GM21825 (cell line): ENCODE data around the gene DLL3.

ENCODE experiments used
- ATAC-seq: cut with Tn5 transposase; IDR thresholded peaks from one replicate; pipeline ENCODE4 v1.9.1; 2021; ENCODE audit warnings: mild to moderate bottlenecking, moderate library complexity; ENCODE audit not compliant: unreplicated experiment

DLL3 gene

DNA sequence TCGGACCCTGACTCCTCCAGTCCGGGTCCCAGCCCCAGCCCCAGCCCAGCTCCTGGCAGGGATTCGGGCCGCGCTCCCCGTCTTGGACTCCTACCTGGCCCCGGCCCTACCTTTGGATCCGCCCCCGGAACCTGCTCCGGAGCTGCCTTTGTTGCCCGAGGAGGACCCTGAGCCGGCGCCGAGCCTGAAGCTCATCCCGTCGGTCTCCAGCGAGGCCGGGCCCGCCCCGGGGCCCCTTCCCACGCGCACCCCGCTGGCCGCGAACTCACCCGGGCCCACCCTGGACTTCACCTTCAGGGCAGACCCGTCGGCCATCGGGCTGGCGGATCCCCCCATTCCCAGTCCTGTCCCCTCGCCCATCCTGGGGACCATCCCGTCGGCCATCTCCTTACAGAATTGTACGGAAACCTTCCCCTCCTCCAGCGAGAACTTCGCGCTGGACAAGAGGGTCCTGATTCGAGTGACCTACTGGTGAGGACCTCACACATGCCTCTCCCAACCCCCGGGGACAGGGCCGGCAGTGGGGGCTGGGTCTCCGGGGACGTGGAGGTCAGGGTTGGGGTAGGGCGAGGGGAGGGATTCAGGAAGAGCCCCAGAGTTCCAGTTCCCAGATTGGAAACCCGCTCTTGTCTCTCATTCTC is 16.9 kb downstream of the DLL3 start:
- ATAC-seq, result no peak

DNA sequence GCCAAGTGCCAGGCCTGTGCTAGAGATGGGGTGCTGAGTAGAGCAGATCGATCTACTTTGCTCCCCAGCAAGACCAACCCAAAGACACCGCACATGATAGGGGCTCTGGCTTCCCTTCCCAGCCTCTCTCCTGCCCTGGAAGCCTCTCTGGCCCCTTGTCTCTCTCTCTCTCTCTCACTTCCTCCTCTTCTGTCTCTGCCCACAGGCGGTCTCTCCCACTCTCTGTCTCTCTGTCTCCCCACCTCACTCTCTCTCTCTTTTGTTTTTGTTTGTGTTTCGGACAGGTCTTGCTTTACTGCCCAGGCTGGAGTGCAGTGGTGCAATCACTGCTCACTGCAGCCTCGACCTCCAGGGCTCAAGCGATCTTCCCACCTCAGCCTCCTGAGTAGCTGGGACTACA is 17.5 kb downstream of the DLL3 start:
- no peak for ATAC-seq

DNA sequence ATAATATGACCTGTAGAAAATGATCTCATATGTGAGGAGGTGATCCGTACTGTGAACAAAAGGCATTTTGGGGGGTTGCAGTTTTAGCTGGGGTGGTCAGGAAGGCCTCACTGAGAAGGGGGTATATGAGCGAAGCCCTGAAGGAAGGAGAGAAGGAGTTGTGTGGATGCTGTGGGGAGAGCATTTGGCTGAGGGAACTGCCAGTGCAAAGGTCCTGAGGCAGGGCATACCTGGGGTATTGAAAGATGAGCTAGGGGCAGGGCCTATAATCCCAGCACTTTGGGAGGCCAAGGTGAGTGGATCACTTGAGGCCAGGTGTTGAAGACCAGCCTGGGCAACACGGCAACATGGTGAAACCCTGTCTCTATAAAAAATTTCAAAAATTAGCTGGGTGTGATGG is 18.7 kb downstream of the DLL3 start:
- ATAC-seq, result no peak

DNA sequence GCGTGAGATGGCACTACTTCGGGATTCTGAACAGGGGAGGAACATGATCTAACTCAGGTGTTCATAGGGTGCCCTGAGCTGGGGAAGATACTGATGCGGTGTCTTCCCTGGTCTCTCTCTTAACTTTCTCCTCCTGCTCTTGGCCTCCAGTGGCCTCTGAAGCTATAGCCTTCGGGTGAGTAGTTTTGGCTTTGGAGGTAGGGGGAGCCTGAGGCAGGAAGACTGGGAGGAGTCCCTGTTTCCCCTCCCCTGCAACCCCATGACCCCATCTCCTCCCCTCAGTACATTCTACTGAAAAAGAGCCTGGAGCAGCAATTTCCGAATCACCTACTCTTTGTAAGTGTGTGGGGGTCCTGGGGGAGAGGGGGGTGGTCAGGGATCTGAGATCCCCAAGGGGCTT is 19.7 kb downstream of the DLL3 start:
- ATAC-seq, result no peak

DNA sequence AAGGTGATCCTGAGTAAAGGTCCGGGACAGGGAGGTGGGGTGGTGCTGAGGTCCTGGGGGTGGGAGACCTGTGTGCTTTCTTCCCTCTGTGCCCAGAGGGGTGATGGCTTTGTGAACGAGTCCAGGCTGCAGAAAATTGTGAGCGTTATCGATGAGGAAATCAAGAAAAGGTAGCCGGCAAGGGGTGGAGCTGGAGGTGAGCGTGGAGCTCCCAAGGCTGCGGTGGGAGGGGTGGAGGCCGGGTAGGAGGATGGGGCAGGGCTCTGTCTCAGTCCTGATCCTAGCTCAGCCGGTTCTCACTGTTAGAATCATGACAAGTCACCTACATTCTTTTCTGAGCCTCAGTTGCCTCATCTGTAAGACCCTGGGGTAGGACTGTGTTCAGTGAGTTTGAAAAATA is 20.2 kb downstream of the DLL3 start:
- ATAC-seq, result no peak

DNA sequence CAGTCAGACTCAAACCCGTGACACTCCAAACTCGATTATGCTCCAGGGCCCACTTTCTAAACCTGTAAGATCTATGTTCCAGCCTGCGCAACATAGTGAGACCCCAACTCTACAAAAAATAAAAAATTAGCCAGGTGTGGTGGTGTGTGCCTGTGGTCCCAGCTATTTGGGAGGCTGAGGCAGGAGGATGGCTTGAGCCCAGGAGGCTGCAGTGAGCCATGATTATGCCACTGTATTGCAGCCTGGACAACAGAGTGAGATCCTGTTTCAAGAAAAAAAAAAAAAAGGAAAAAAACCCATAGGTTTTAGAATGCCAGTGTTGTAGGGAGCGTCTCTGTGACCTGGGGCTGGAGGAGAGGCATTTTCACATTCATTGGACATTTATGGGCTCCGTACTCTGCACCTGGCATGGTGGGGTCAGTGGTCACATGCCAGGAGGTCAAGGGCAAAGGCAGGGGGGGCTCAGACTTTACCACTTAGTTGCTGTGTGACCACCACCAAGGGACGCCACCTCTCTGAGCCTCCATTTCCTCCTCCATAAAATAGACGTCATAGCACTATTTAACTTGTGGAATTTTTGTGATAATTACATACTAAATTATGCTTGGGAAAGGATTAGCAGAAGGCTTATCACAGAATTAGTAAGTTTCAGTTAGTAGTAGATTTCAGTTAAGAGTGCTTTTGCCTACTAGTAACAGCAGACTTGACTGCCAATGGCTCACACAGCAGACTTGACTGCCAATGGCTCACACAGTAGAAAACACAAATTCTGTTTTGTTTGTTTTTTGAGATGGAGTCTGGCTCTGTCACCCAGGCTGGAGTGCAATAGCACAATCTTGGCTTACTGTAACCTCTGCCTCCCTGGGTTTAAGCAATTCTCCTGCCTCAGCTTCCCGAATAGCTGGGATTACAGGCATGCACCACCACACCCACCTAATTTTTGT is 22.1 kb downstream of the DLL3 start:
- no peak for ATAC-seq

DNA sequence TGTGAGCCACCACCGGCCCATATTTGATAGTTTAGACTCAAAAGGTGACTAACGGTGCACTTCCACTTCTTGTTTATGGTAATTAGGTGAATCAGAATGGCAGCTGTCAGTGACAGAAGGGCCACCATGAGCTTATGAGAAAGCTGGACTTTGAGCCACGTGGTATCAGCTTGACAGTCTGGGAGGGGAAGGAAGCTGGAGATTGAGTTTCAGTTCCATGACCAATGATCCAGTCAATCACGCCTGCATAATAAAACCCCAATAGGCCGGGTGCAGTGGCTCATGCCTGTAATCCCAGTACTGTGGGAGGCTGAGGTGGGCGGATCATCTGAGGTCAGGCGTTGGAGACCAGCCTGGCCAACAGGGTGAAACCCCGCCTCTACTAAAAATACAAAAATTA is 25.7 kb downstream of the DLL3 start:
- ATAC-seq, result no peak

DNA sequence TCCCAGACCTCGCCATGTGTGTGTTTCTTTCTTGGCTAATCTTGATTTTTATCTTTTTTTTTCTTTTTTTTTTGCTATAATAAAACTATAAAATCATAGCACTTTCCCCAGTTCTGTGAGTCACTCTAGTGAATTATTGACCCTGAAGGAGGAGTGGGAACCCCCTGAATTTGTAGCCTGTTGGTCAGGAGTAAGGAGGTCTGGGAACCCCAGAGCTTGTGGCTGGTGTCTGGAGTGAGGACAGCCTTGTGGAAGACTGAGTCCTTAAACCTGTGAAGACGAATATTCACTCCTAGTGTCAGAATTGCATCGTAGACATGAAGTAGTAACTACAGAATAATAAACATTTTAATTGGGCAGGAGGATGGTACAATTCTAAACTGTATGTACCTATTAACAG is 26.5 kb downstream of the DLL3 start:
- no peak for ATAC-seq

DNA sequence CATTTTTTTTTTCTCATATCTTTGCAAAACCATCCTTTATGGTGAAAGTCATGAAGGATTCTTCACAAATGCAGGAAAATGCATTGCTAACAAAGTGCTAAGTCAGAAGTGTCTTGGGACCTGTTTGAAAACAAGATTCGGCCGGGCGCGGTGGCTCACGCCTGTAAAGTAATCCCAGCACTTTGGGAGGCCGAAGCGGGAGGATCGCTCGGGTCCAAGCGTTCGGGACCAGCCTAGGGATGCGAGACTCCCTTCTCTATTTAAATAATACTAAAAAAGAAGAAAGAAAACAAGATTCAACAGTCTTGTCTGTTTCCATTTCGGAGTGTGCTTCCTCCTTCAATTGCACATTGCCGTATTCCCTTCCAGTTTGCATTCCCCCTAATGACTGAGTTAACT is 33.1 kb downstream of the DLL3 start:
- no peak for ATAC-seq

DNA sequence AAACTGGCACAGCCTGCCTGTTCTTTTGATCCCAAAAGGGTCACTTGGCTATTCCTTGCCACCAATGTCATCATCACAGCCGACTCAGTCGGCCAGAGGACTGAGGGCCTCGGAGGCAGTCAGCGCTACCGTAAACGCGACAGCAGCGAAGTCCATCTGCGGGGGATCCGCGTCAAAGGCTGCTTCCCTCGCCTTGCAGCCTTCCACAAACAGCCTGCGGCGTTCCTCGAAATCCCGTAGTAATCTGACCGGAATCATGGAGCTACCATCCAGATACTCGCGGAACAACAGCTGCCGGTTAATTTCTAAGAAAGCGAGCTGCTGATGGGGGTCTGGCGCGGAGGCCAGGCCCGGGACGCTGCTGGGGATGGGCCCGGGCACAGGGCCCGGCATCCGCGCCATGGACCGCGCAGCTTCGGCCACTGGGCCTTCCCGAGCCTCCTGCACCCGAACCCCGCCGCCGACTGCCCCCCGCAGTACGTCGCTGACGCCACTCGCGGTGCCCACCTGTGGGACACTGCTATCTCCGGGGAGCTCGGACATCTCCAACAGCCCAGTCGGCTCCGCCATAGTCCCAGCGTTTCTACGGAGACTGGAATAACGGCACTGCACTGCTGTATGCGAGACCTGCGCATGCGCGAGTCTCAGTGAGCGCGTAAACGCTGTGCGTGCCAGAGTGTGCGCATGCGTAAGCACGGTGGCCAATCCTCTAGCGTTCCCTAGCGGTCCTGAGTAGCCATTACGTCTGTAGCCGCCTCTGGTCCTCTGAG is 33.7 kb downstream of the DLL3 start, which contains the start of gene EID2B:
EID2B (minus strand) TSS at position 620 of the 770 bp plus-strand sequence; CDS start at position 570, 50 bp downstream.
- peak; percentile 73 for ATAC-seq

DNA sequence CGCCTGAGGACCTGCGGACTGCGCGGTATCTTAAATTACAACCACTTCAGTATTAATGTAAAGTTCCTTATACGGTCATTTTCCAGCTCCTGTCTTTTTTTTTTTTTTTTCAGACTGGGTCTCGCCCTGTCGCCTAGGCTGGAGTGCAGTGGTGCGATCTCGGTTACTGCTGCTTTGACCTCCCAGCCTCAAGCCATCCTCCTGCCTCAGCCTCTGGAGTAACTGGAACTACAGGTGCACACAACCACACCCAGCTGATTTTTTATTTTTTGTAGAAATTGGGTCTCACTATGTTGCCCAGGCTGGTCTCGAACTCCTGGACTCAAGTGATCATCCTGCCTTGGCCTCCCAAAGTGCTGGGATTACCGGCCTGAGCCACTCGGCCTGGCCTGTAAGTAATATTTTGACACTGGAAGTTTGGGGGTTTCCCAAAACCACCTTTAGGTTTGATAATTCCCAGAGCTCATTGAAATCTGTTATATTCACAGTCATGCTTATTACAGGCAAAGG is 34.3 kb downstream of the DLL3 start:
- ATAC-seq, result no peak

DNA sequence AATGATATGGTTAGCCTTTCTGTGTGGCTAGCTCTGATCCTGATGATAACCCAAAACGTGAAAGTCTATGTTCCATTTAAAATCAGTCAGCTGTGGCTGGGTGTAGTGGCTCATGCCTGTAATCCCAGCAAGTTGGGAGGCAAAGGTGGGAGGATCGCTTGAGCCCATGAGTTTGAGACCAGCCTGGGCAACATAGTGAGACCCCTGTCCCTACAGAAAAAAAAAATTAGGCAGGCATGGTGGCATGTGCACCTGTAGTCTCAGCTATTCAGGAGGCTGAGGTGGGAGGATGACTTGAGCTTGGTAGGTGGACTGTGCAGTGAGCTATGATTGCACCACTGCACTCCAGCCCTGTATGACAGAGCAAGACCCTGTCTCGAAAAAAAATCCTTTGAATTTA is 35.0 kb downstream of the DLL3 start:
- ATAC-seq, result no peak

DNA sequence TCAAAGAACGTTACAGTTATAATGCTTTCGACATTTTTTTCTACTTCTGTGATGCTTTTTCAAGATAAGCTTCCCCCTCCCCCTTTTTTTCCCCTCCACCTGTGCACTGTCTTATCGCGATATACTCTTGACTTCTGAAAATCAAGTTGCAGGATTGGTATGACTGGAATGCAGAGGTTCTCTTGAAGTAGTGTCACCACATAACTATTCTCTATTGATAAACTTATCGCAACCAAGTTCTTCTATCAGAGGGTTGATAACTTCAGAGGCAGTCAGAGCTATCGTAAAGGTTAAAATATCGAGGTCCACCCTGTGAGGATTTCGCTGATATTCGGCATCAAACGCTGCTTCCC is 40.4 kb downstream of the DLL3 start:
- no peak for ATAC-seq

DNA sequence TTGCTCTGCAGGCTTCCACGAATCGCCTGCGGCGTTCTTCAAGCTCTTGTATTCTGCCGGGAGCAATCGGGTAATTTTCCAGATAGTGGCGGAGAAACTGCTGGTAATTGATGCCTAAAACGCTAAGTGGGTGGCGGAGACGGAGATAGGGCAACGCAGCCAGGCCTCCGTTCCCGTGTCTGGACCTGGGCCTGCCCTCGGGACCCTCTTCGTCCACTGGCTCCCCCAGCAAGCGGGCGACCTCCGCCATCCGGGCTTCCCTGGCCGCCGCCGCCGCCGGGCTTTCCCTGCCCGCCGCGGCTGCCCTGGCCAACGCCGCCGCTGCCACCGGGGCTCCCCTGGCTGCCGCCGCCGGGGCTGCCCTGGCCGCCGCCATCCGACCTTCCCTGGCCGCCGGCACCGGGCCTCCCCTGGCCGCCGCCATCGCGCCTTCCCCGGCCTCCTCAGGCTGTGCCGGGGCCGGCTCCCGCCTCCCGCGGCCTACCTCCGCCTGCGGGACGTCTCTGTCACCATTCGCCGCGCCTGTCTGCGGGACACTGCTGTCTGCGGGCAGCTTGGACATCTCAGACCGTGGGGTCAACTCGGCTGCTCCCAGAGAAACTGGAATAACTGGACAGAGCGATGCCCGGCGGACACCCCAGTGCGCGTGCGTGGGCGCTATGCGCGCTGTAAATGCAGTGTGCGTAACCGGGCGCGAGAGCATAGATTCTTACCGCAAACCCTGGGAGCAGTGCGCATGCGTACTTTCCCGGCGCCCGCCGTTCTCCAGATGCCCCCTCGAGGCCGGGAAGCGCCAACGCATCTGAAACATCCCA is 41.0 kb downstream of the DLL3 start, which contains the start of gene EID2:
EID2 (minus strand) TSS at position 644 of the 815 bp plus-strand sequence; CDS start at position 562, 82 bp downstream.
- ATAC-seq, result peak; percentile 84

DNA sequence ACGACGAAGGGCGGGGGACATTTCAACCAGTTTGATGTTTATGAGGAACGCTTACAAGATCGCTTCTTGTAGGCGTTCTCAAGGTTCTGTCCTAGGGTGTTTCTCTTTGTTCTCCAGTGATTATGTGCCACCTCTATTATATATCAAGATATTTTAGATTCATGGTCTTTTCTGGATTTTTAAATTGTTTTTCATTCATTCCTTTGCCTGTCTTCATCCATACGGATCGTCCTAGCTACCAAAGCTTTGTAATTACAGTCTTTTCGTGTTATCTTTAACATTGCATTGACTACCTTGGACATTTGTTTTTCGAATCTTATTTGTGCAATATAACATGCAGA is 41.6 kb downstream of the DLL3 start:
- ATAC-seq, result no peak

DNA sequence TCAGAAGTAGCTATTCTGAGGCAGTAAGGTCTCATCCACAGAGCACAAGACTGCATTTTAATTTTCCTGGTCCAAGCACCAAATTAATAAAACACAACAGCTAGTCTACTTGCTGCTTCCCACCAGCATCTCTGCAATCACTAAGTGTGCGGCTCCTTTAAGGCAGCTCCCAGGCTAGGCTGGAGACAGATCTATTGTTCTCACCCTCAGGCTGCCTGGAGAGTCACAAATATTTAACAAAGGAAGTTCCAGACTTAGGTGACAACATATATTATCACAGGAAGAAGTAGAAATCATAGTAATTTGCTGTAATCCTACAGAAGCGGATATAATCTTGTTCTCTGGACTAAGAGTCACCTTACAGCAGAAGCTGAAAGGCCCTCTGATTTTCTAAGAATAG is 43.5 kb downstream of the DLL3 start:
- no peak for ATAC-seq

DNA sequence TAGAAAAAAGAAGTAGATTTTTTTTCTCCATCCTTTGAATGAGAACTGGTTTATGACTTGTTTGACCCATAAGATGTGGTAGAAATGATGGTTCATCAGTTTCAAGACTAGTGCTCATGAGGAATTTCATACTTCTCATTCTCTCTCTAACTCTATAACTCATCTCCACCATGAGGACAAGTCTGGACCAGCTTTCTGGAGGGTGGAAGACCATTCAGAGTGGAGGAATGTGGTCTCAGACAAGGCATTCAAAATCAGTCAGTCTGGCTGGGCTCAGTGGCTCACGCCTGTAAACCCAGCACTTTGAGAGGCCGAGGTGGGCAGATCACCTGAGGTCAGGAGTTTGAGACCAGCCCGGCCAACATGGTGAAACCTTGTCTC is 44.7 kb downstream of the DLL3 start:
- ATAC-seq, result no peak

DNA sequence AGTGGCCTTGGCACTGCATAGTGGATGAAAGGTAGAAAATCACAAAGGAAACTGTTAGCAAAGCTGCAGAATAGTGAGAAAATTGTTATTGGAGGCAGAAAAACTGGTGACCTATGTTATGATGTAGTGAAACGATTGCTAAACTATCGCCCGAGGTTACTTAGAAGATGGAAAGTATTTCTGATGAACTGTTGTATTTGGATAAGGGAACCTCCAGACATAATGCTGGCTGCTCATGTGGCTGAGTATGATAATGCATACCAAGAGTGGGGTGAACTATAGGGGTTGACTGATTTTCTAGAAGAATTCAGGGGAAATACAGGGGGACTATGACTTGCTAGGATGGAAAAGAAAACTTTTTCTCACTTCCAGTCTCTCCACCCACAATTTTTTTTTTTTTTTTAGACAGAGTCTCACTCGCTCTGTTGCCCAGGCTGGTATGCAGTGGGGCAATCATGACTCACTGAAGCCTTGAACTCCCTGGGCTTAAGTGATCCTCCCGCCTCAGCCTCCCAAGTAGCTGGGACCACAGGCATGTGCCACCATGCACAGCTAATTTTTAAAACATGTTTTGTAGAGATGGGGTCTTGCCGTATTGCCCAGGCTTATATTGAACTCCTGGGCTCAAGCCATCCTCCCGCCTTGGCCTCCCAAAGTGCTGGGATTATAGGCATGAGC is 45.6 kb downstream of the DLL3 start:
- ATAC-seq, result no peak

DNA sequence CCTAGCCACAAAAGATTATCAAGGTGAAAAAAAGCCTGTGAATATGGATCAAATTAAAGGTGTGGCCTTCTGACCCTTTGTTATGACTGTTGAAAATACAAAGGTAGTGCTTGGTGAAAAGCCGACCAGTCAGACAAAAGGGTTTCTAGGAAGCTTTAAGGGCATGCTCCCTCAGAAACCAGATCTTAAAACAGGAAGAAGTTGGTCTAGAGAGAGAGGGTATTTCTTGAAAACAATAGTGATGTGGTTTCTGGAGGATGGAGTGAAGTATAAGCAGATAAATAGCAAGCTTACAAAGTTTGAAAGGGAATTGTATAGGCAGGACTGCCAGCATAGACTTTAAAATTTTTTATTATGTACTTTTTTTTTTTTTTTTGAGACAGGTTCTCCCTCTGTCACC is 46.2 kb downstream of the DLL3 start:
- no peak for ATAC-seq

DNA sequence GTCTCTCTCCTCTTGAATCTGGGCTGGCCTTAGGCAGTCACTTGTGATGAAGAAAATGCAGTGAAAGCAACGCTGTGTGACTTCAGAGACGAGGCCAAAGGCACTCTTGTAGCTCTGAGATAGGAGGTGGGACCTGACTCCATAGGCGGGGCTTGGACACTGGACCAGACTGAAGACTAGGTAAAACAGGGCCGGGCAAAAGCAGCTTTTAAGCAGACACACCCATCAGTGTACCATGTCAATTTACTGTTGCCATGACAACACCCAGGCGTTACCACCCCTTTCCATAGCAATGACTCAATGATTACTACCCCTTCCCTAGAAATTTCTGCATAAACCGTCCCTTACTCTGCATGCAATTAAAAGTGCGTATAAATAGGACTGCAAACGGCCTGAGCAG is 47.9 kb downstream of the DLL3 start:
- ATAC-seq, result no peak
